Stimulated activated naive CD4-positive, alpha-beta T cell treated with Interleukin-2 at 50 U/mL for 16 hours (primary cell): ENCODE results near the gene CCDC85C.

Experiments used
- DNase-seq: peaks from one replicate; lab custom pipeline; 2025; lab: John Stamatoyannopoulos, UW

CCDC85C gene

GRCh38 chr14:99572173-99572999, 31.6 kb downstream of the CCDC85C start:
- DNase-seq: no peak

- DNase-seq: no peak
These were observed 32.6 kb downstream of the CCDC85C start for GRCh38 chr14:99571303-99571986.

GRCh38 chr14:99570544-99571302, 33.3 kb downstream of the CCDC85C start:
- DNase-seq: no peak

DNA sequence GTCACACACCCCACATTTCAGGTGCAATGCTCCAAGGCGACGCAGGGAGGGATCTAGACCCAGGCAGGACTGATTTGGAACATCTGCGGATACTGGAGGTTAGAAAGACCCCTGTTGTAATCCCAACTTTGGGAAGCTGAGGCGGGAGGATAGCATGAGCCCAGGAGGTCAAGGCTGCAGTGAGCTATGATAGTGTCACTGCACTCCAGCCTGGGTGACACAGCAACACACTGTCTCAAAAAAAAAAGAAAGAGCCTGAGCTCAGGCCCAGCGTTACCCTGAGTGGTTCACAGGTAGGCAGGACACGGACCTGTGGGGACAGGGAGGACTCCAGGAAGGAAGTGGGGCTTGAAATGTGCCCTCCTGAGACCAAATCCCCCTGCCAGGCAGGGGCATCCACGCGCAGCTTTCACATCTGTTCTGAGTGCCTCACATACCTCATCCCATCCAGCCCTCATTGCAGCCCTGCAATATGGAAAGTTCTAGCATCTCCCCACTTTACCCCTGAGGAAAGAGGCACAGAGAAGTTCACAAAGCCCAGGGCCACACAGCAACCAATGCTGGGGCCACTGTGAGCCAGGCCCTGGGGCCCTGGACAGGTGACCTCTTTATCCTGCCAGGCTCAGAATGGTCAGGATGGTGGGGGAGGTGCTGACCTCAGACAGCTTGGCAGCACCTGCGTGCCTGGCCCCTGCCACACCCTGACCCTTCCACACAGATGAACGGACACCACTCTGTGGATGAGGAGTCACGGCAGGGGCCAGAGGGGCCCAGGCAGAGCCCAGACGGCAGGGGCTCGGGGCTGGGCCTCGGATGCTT, 34.1 kb downstream of the CCDC85C start:
- DNase-seq: no peak

GRCh38 chr14:99568567-99569560, 35.1 kb downstream of the CCDC85C start:
- DNase-seq: no peak

- no peak for DNase-seq
These were observed 37.3 kb downstream of the CCDC85C start for GRCh38 chr14:99566390-99567354.

DNA sequence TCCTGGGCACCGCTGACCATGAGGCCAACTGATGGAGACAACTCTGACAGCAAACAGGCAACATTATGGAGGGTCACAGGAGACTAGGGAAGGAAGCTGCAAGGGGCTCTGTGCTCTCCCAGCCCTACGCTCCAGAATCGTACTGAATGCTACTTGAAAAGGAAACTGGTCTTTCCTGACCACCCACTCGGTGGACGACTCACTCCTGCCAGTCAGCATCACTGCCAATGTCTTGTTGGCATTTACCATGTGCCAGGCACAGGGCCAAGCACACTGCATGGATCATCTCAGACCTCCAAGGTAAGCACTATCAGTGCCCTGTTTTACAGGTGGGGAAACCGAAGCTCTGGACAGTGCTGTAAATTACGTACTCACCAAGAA, 38.0 kb downstream of the CCDC85C start:
- DNase-seq: no peak

DNA sequence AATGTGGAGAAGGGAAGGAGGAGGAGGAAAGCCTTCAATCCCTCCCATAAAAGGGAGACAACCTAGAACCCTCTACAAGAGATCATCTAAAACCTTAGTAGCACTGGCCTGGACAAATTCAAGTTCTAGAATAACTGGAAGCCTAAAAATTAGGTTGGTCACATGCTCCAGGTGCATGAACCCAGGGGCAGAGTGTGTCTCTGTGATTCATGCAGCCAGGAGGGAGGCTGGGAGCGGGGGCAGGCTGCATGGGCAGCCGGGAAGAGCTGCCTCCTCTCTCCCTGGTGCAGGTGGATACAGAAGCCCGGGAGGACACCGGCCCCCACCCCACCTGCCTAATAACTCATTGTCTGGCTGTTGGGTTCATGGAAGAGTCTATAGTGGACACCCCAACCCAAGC, 38.6 kb downstream of the CCDC85C start:
- no peak for DNase-seq

- no peak for DNase-seq
These were observed 39.1 kb downstream of the CCDC85C start for GRCh38 chr14:99564926-99565259.

- no peak for DNase-seq
These were observed 39.6 kb downstream of the CCDC85C start for GRCh38 chr14:99564256-99564925.

GRCh38 chr14:99563749-99564129, 40.3 kb downstream of the CCDC85C start:
- no peak for DNase-seq

- no peak for DNase-seq
These were observed 40.9 kb downstream of the CCDC85C start for GRCh38 chr14:99562856-99563748.

- no peak for DNase-seq
These were observed 42.1 kb downstream of the CCDC85C start for GRCh38 chr14:99561864-99562263.

DNA sequence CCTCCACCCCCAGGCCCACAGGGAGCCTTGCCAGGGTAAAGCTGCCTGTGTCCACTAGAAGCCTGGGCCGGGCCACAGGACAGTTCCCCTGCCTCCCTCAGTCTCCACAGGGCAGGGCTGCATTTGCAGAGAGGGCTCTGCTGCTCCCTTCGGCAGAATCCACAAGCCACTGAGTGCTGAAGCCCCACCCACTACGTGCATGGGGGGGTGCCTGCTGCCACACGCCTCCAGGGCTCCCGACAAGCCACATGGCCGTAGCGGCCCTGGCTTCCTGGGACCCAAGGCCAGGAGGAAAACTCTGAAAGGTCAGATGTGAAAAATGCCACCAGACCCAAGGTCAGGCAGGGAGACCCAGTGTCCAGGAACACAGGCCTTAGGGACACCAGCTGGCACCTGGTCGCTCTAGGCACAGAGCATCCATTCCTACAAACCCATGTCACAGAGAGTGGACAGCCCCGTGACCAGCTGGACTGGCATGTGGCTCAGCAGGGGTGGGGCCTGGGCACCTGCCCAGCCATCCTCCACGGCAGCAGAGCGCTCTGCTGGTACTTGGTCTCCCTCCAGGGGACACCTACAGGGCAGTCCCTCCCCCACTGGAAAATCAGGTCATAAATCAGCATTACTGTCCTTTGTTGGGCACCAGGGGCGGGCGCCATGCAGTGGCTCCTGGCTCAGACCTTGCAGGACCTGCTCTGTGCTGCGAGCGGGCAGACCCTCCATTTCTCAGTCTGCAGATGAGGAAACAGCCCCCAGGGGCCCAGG, 42.9 kb downstream of the CCDC85C start:
- no peak for DNase-seq

DNA sequence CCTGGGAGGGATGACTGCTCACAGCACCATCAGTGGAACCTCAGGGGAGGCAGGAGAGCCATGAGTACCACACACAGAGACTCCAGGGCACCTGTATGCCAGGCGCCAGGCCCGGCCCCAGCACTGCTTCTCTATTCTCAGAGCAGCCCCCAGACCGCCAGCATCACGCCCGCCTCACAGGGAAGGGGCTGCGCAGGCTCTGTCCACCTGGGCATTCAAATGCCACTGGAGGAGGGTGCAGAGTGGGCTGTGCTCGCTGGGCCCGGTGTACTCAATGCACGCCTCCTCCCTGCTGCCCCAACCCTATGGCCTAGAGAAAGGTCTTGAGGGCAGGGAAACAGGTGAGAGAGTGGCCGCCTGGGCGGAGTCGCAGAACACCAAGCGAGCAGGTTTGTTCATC, 43.6 kb downstream of the CCDC85C start:
- DNase-seq: no peak

- DNase-seq: no peak
These were observed 44.6 kb downstream of the CCDC85C start for GRCh38 chr14:99559286-99559990.
